K562 (cell line): ENCODE data around the gene NEUROD4. TPM values are rescaled to one million over a fixed set of nuclear protein-coding genes. Genes with fewer than 3 reads are reported as not detected.

Experiments
- BACH1 ChIP-seq: fragments of 200-800 bp; sonication (Bioruptor generic); IDR thresholded peaks from 2 replicates; pipeline ENCODE4 v1.6.1; 2016; ENCODE audit warnings: missing genetic modification characterization, missing compliant biosample characterization
- BRF2 ChIP-seq: IDR thresholded peaks from 3 replicates; pipeline ENCODE4 v1.6.1; 2011; ENCODE audit warnings: borderline replicate concordance, mild to moderate bottlenecking; ENCODE audit not compliant: insufficient read length, insufficient read depth
- ELK3 ChIP-seq: fragments of 450-650 bp; formaldehyde crosslinking; IDR thresholded peaks from 2 replicates; pipeline ENCODE4 v1.4.0; 2020; ENCODE audit warnings: mild to moderate bottlenecking
- MAFG ChIP-seq: fragments of 450-650 bp; conservative IDR thresholded peaks from 2 replicates; pipeline ENCODE4 v1.6.1; 2016; ENCODE audit warnings: missing genetic modification characterization, missing compliant biosample characterization
- NELFE ChIP-seq: IDR thresholded peaks from 2 replicates; pipeline ENCODE4 v1.6.1; 2011; ENCODE audit warnings: mild to moderate bottlenecking; ENCODE audit not compliant: insufficient read depth, insufficient read length
- NR2C2 ChIP-seq, 2 experiments: fragments of 200-800 bp in 1 of 2; sonication (Bioruptor generic) in 1 of 2; sonication (generic) in 1 of 2; formaldehyde crosslinking in 1 of 2; IDR thresholded peaks; 2 replicates each; pipeline versions ENCODE4 v1.6.1 to v1.8.0; 2016 to 2022; ENCODE audit warnings: mild to moderate bottlenecking in 1 of 2, missing compliant biosample characterization in 1 of 2, missing genetic modification characterization in 1 of 2, missing genetic modification reagents in 1 of 2
- SETDB1 ChIP-seq: IDR thresholded peaks from one replicate; pipeline ENCODE4 v1.6.1; 2012; ENCODE audit warnings: low read length, control low read depth, inconsistent platforms
- SMAD3 ChIP-seq: fragments of 450-650 bp; formaldehyde crosslinking; conservative IDR thresholded peaks from 2 replicates; pipeline ENCODE4 v1.4.0; 2020; ENCODE audit warnings: mild to moderate bottlenecking
- WHSC1 ChIP-seq: IDR thresholded peaks from one replicate; pipeline ENCODE4 v1.6.1; 2012; ENCODE audit warnings: low read length, control low read depth, inconsistent platforms
- ZBTB40 ChIP-seq, 2 experiments: fragments of 450-650 bp in 1 of 2; sonication (generic) in 1 of 2; formaldehyde crosslinking in 1 of 2; IDR thresholded peaks; 2 replicates each; pipeline versions ENCODE4 v1.7.1 to v1.9.0; 2016 to 2022; ENCODE audit warnings: inconsistent platforms in 1 of 2, mild to moderate bottlenecking in 1 of 2, missing genetic modification reagents in 1 of 2
- ZNF175 ChIP-seq: fragments of 200-800 bp; sonication (Bioruptor generic); IDR thresholded peaks from 2 replicates; pipeline ENCODE4 v1.6.1; 2016; ENCODE audit warnings: low read depth, mild to moderate bottlenecking, missing genetic modification characterization, missing compliant biosample characterization
- ZNF232 ChIP-seq: sonication (generic); formaldehyde crosslinking; IDR thresholded peaks from 2 replicates; pipeline ENCODE4 v1.8.0; 2022; ENCODE audit warnings: mild to moderate bottlenecking, missing genetic modification reagents
- ZNF311 ChIP-seq: fragments of 250-450 bp; sonication (Bioruptor Pico); IDR thresholded peaks from 2 replicates; pipeline ENCODE4 v1.4.0; 2020; ENCODE audit warnings: mild to moderate bottlenecking, moderate library complexity
- ZNF444 ChIP-seq: fragments of 250-450 bp; sonication (Bioruptor Pico); IDR thresholded peaks from 2 replicates; pipeline ENCODE4 v1.4.0; 2020; ENCODE audit warnings: mild to moderate bottlenecking, moderate library complexity
- ZNF57 ChIP-seq: fragments of 450-650 bp; formaldehyde crosslinking; IDR thresholded peaks from 2 replicates; pipeline ENCODE4 v1.4.0; 2020; ENCODE audit warnings: mild to moderate bottlenecking, moderate library complexity
- polyA plus RNA-seq, 8 experiments: library from polyadenylated mRNA; depleted of rRNA in 4 of 8; stranded (reverse) in 5 of 8; unstranded in 3 of 8; fragments of >200 nt; fragmentation: Nextera tagmentation in 2 of 8; fragmentation: Illumina TruSeq in 1 of 8; extraction: Ambion mirVana in 2 of 8; extraction: Trizol in 1 of 8; gene quantifications; 2 replicates each; pipeline versions ENCODE4 v1.2.1 to v1.2.3, GENCODE V29; 2011 to 2014; ENCODE audit warnings: inconsistent platforms in 1 of 8, missing spikeins in 1 of 8
- total RNA-seq, 7 experiments: library from RNA; depleted of rRNA in 6 of 7; stranded (reverse); fragments of >200 nt in 6 of 7; fragmentation: Illumina TruSeq in 2 of 7; extraction: Trizol in 2 of 7; gene quantifications; 2 replicates each; pipeline versions ENCODE4 v1.2.1 to v1.2.3, GENCODE V29; 2011 to 2021; ENCODE audit warnings: low replicate concordance in 1 of 7

The NEUROD4 gene
- total and polyA plus RNA-seq, 9 of the 15 experiments (the other 6 are each of a cell fraction or from before 2014, with no cell fraction given): not detected

- TF ChIP-seq SETDB1: no peak
- TF ChIP-seq ELK3: no peak
- 0 out of 2 replicates have a peak, but pooled peaks have one; percentile 18 for TF ChIP-seq NR2C2 (CRISPR knock-in tag; IDR thresholded peaks at IDR 0.05)
- no peak for TF ChIP-seq NR2C2 (tag; IDR thresholded peaks at IDR 0.05)
- 0 out of 2 replicates have a peak, but pooled peaks have one; percentile 45 for TF ChIP-seq SMAD3 (CRISPR knock-in tag)
- no peak for TF ChIP-seq BRF2
- no peak for TF ChIP-seq NELFE
- peak; percentile 52; the same call in 1 of the 2 replicates for TF ChIP-seq ZNF175 (CRISPR knock-in tag)
- no peak for TF ChIP-seq ZNF444 (CRISPR knock-in tag)
- TF ChIP-seq ZNF311 (CRISPR knock-in tag): no peak
- peak; percentile 82 for TF ChIP-seq ZBTB40 (IDR thresholded peaks at IDR 0.05)
- no peak for TF ChIP-seq ZBTB40 (CRISPR knock-in tag; IDR thresholded peaks at IDR 0.05)
- no peak for TF ChIP-seq ZNF57
- TF ChIP-seq MAFG (tag): no peak
- peak; percentile 64; the same call in 1 of the 2 replicates for TF ChIP-seq ZNF232 (CRISPR knock-in tag)
- 0 out of 2 replicates have a peak, but pooled peaks have one; percentile 41 for TF ChIP-seq BACH1 (tag)
- no peak for TF ChIP-seq WHSC1
Observed at GRCh38 chr12:55019784-55020183, at the start of gene NEUROD4 (continued).
